OCI-LY1 (cell line): Measurements from ENCODE around the gene EQTN.

Experiments used
- EZH2 ChIP-seq: fragments of 200-600 bp; sonication (generic), shearing (Covaris generic); IDR thresholded peaks from 2 replicates; pipeline ENCODE4 v1.8.0; 2017; ENCODE audit warnings: borderline replicate concordance, mixed run types, mild to moderate bottlenecking, antibody characterized with exemption, low read length, moderate library complexity, mixed read lengths
- TF ChIP-seq, protein P1 (sequence below): fragments of 200-600 bp; sonication (generic), shearing (Covaris generic); IDR thresholded peaks from 2 replicates; pipeline ENCODE4 v1.5.1; 2017; ENCODE audit warnings: mild to moderate bottlenecking, antibody characterized with exemption, low read length, moderate library complexity, mixed read lengths

DNA sequence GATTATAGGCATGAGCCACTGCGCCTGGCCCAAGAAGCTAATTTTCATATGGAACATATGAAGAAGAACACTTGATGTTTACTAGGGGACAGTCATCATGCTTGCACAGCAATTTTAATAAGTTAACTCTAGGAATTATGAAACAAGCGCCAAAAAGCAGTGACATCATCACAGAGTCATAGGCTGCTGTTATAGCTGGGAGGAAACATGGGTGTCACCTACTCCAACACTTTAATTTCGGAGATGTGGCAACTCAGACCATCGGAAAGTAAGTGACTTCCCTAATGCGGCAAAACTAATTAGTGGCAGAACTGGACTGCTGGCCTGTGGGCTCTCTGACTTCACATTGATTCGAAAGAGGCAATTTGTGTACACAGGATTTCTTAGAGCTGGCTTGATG lies 38.1 kb upstream of the EQTN start:
- TF ChIP-seq, protein P1, sequence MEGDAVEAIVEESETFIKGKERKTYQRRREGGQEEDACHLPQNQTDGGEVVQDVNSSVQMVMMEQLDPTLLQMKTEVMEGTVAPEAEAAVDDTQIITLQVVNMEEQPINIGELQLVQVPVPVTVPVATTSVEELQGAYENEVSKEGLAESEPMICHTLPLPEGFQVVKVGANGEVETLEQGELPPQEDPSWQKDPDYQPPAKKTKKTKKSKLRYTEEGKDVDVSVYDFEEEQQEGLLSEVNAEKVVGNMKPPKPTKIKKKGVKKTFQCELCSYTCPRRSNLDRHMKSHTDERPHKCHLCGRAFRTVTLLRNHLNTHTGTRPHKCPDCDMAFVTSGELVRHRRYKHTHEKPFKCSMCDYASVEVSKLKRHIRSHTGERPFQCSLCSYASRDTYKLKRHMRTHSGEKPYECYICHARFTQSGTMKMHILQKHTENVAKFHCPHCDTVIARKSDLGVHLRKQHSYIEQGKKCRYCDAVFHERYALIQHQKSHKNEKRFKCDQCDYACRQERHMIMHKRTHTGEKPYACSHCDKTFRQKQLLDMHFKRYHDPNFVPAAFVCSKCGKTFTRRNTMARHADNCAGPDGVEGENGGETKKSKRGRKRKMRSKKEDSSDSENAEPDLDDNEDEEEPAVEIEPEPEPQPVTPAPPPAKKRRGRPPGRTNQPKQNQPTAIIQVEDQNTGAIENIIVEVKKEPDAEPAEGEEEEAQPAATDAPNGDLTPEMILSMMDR, result no peak
- no peak for TF ChIP-seq EZH2
